ENCODE measurements around the gene IDH1.
"Not testable (repeated sequence)": the region's sequence is repeated elsewhere in the genome, so short reads cannot be mapped to it uniquely, and the experiment has no call there.

The IDH1 gene

GRCh38 chr2:208222351-208222750 is 32.5 kb downstream of the IDH1 start:
- in situ Hi-C loops (cut with MboI; ENCODE audit: low sequenced_read_pairs): no loop called here

GRCh38 chr2:208221873-208222272 is 33.0 kb downstream of the IDH1 start:
- in situ Hi-C loops (cut with MboI; ENCODE audit: low sequenced_read_pairs): not testable (repeated sequence)

- in situ Hi-C loops (cut with MboI; ENCODE audit: low sequenced_read_pairs): no loop called here
Observed at GRCh38 chr2:208210688-208211451, 44.0 kb downstream of the IDH1 start.

GRCh38 chr2:208208335-208209085 is 46.4 kb downstream of the IDH1 start:
- in situ Hi-C loops (cut with MboI; ENCODE audit: low sequenced_read_pairs): no loop called here

GRCh38 chr2:208207769-208208168 is 47.1 kb downstream of the IDH1 start:
- in situ Hi-C loops (cut with MboI; ENCODE audit: low sequenced_read_pairs): no loop called here

- in situ Hi-C loops (cut with MboI; ENCODE audit: low sequenced_read_pairs): no loop called here
Observed at GRCh38 chr2:208204166-208204565, 50.7 kb downstream of the IDH1 start.

GRCh38 chr2:208195531-208195930 is 59.3 kb downstream of the IDH1 start:
- in situ Hi-C loops (cut with MboI; ENCODE audit: low sequenced_read_pairs): no loop called here

GRCh38 chr2:208192611-208193236 is 62.1 kb downstream of the IDH1 start:
- in situ Hi-C loops (cut with MboI; ENCODE audit: low sequenced_read_pairs): no loop called here

- in situ Hi-C loops (cut with MboI; ENCODE audit: low sequenced_read_pairs): no loop called here
Observed at GRCh38 chr2:208189810-208190503, 64.9 kb downstream of the IDH1 start, which contains the start of gene C2orf80. Gene C2orf80 (minus strand): TSS chr2:208190030. CDS start chr2:208186986, 3,044 bp downstream.

GRCh38 chr2:208189069-208189809 is 65.6 kb downstream of the IDH1 start:
- in situ Hi-C loops (cut with MboI; ENCODE audit: low sequenced_read_pairs): no loop called here

GRCh38 chr2:208186893-208187292 is 68.0 kb downstream of the IDH1 start:
- in situ Hi-C loops (cut with MboI; ENCODE audit: low sequenced_read_pairs): no loop called here

- in situ Hi-C loops (cut with MboI; ENCODE audit: low sequenced_read_pairs): no loop called here
Observed at GRCh38 chr2:208186465-208186864, 68.4 kb downstream of the IDH1 start.
